Motor neuron (in vitro differentiated cells): ENCODE data around the gene SRPRB. TPM values are rescaled to one million over a fixed set of nuclear protein-coding genes. Genes with fewer than 3 reads are reported as not detected.

Experiments
- ATAC-seq, 8 experiments: fragments of 200-7000 bp; cut with Tn5 transposase; replicated peaks in 6 of 8; 2 replicates each; pipeline ENCODE4 v1.8.0; 2021; ENCODE audit warnings: mild to moderate bottlenecking in 8 of 8, moderate library complexity in 8 of 8
- H3K27ac ChIP-seq, 2 donors: fragments of 250-450 bp; sonication (Bioruptor Pico); 2 replicates each; pipeline ENCODE4 v1.9.0; 2021; ENCODE audit warnings: antibody characterized with exemption in 2 of 2, mild to moderate bottlenecking in 2 of 2, moderate library complexity in 1 of 2
- H3K4me1 ChIP-seq, 2 donors: fragments of 250-450 bp; sonication (Bioruptor Pico); replicated peaks in 1 of 2; 2 replicates each; pipeline ENCODE4 v1.6.1; 2021; ENCODE audit warnings: antibody characterized with exemption in 2 of 2, mild to moderate bottlenecking in 2 of 2, moderate library complexity in 1 of 2
- H3K4me3 ChIP-seq, 5 donors: fragments of 250-450 bp; sonication (Bioruptor Pico); 2 replicates each; pipeline ENCODE4 v1.9.0; 2021; ENCODE audit warnings: antibody characterized with exemption in 5 of 5, mild to moderate bottlenecking in 5 of 5, moderate library complexity in 4 of 5
- WGBS, 10 experiments: fragments of 450-650 bp; shearing (Covaris generic); methylation state at CpG; one replicate each; pipeline ENCODE4 v1.0.0; 2022; 5-methylcytosine and 5-hydroxymethylcytosine counted together
- in situ Hi-C, 9 experiments: fragments of 400-800 bp; cut with MboI; loops; one replicate each; pipeline ENCODE4 v1.15.0; 2021; ENCODE audit warnings: low sequenced_read_pairs in 9 of 9, low pct_unique_long_range_greater_than_20kb in 2 of 9; ENCODE audit not compliant: unreplicated experiment in 9 of 9
- total RNA-seq, 8 experiments: library from RNA; unstranded; fragments of 300-600 nt; gene quantifications; 2 replicates each; pipeline versions ENCODE4 v1.2.3 to v1.2.4, GENCODE V29; 2022

SRPRB gene
- total RNA-seq, 8 experiments from 2014 or later, result 39.2 to 150 (median 62.6) TPM

DNA sequence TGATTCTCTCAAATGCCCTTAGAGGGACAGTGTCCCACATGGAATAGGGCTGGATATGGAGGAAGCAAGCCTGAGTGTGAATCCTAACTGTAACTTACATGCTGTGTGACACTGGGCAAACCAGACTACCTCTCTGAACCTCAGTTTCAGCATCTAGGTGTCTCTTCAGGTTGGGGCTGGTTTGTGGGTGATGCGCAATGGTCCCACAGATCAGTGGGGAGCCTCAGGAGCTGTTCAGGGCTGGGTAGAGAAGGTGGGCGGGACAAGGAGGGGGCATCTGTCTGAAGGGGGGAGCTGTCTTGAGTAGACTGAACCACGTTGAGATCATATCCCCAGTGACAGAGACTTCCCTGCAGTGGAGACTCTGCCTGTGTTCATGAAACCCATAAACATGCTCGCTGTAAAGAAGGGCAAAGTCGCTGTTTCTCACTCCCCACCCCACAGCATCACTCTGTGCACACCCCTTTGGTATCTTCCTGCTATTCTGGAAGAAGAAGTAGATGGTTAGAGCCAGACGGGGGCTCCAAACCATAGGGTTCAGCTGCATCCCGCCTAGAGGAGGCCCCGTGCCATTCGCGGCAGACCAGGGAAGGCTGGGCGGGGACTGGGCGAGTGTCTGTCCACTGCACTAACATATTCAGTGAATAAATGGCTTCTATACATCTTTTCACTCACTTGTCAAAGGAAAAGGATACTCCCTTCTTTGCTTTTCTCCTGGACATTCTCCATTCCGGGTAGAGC lies 28.4 kb downstream of the SRPRB start:
- in situ Hi-C loops, result no loop called here
- ATAC-seq, result peak in 2 of 8 experiments; percentile 56 to 60

DNA sequence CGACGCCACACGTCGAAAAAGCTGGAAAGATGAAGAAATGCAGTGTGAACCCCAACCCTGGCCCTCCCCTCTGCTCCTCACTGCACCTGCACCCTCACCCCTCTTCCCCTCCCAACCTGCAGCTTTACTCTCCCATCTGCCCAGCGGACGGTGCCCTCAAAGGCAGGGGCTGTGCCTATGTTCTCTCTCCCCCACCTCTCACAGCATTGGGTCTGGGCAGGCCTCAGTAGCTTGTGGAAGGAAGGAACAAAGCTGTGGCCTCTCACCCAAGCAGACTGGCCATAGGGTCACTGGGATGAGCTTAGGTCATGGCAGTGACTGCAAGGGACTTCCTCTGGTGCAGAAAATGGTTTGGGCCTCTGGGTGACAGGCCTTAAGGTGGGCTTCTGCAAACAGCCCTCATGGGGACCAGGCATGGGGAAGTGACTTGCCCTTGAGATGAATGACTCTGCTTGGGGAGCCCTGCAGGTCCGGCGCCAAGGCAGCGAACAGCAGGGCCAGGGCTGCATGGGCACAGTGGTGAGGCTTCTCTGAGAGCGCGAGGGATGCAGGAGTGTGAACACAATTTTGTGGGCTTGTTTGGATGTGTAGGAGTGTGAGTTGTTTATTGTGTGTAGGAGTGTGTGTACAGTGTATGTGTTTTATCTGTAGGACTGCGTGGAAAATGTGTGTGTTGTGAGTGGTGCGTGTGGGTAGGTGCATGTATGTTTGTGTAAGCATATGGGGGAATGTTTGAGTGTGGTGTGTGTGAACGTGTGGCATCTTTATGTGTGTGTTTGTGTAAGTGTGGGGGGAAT lies 29.2 kb downstream of the SRPRB start:
- no peaks in the 10 kb centered on the region for H3K4me1 ChIP-seq
- no peak overlapping the region for H3K4me3 ChIP-seq
- ATAC-seq, result no peak
- in situ Hi-C loops, result no loop called here
- 50 to 100% (median 93%) methylated on average over 1 to 11 of the region's 14 CpGs; no CpG with 5 or more reads in 3 of the 10 experiments for WGBS, 10 experiments
- no peak overlapping the region for H3K27ac ChIP-seq

More for the DNA sequence above, 28.4 kb downstream of the SRPRB start:
- no peak overlapping the region for H3K4me3 ChIP-seq
- no peaks in the 10 kb centered on the region for H3K4me1 ChIP-seq
- 83 to 94% (median 85%) methylated on average over 1 to 10 of the region's 13 CpGs; no CpG with 5 or more reads in 6 of the 10 experiments for whole genome bisulfite sequencing, 10 experiments
- no peak overlapping the region for H3K27ac ChIP-seq

- ATAC-seq, result no peak
- 80 to 100% (median 100%) methylated on average over 1 to 2 of the region's 3 CpGs; no CpG with 5 or more reads in 7 of the 10 experiments for WGBS, 10 experiments
Measured at GRCh38 chr3:133835418-133835743, 29.8 kb downstream of the SRPRB start.

GRCh38 chr3:133835961-133836360 lies 30.3 kb downstream of the SRPRB start:
- 49 to 93% (median 86%) methylated on average over 1 to 2 of the region's 4 CpGs; no CpG with 5 or more reads in 7 of the 10 experiments for WGBS, 10 experiments
- Histone ChIP-seq H3K27ac (no peak overlapping the region), H3K4me3 (no peak overlapping the region), H3K4me1 (no peaks in the 10 kb centered on the region)
- no peak for ATAC-seq
- in situ Hi-C loops, result no loop called here

More at GRCh38 chr3:133835418-133835743, 29.8 kb downstream of the SRPRB start:
- H3K4me3 ChIP-seq, result no peak overlapping the region
- no peaks in the 10 kb centered on the region for H3K4me1 ChIP-seq
- H3K27ac ChIP-seq, result no peak overlapping the region
- in situ Hi-C loops, result no loop called here

- ATAC-seq, result no peak
- no peak overlapping the region for H3K27ac ChIP-seq
- 82 to 100% (median 85%) methylated on average over 1 to 3 of the region's 6 CpGs; no CpG with 5 or more reads in 6 of the 10 experiments for WGBS, 10 experiments
- in situ Hi-C loops, result no loop called here
- no peak overlapping the region for H3K4me3 ChIP-seq
- H3K4me1 ChIP-seq, result no peaks in the 10 kb centered on the region
Measured at GRCh38 chr3:133836497-133837158, 31.0 kb downstream of the SRPRB start.

- 61 to 100% (median 92%) methylated on average over 1 to 12 of the region's 22 CpGs; no CpG with 5 or more reads in 2 of the 10 experiments for WGBS, 10 experiments
- ATAC-seq, result no peak
Measured at GRCh38 chr3:133837487-133838295, 32.1 kb downstream of the SRPRB start.

DNA sequence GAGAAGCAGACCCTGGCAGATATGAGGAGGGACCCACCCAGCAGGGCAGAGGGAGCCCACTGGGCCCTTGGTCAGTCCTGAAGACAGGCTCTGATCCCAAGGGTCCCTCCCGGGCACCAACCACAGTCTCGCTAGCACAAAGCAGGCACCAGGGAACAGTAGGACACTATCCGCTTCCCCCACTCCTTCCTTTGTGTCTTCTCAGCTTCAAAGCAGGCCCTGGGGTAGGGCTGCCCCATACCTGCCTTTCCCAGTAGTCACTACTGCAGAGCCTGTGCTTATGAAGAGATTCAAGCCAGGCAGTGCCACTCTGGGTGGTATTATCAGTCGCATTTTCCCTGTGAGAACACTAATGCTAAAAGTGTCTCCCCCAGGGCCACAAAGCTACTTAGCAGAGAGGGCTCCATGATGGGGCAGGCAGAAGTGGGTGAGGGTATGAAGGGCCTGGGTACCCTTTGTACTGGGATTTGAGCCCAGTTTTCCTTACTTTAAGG lies 32.7 kb downstream of the SRPRB start:
- Histone ChIP-seq H3K4me3 (no peak overlapping the region), H3K27ac (no peak overlapping the region), H3K4me1 (peaks cover 5% of the 10 kb centered on the region in 2 donors)
- in situ Hi-C loops, result no loop called here
- WGBS, 10 experiments, result 50 to 100% (median 78%) methylated on average over 1 of the region's 4 CpGs; no CpG with 5 or more reads in 6 of the 10 experiments
- no peak for ATAC-seq

More at GRCh38 chr3:133837487-133838295, 32.1 kb downstream of the SRPRB start:
- Histone ChIP-seq H3K4me1 (no peaks in the 10 kb centered on the region), H3K27ac (no peak overlapping the region), H3K4me3 (no peak overlapping the region)
- in situ Hi-C loops, result no loop called here

DNA sequence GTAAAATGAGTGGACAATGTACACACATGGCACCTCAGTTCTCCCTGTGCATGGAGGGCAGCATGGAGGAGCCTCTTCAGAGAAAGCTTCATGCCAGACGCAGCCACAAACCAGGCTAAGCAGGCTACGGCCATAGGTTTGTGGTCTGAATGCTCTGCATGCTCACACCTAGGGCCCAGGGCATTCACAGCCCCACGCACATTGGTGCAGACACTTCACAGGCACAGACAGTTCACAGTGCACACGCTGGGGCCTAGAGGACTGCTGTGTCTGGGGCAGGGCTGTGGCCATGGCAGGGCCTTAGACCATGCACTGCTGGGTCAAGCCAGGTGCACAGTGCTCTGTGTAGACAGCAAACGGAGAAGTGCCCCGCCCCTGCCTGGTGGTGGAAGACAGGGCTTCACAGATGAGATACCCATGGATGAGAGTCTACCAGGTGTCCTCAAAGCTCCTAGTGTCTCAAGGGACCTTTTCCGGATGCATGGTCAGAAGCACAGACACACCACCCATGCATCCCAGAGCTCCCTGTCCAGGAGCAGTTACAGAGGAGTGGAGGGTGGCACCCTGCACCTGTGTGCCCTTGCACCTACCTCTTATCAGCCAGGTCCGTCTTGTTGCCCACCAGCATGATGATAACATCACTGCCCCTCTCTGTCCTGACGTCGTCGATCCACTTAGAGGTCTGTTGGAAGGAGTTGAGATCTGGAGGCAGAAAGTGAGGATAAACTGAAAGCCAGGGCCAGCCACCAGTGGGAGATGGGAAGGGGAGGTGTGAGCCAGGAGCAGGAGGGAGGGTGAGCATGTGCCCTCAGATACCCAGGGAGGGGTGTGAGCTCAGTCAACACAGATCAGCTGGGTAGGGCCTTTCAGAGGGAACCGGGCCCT lies 33.5 kb downstream of the SRPRB start:
- Histone ChIP-seq H3K4me1 (peaks cover 7 to 11% of the 10 kb centered on the region in 2 donors), H3K4me3 (no peak overlapping the region), H3K27ac (no peak overlapping the region)
- 77 to 100% (median 92%) methylated on average over 1 to 8 of the region's 12 CpGs; no CpG with 5 or more reads in 5 of the 10 experiments for WGBS, 10 experiments
- no peak for ATAC-seq
- in situ Hi-C loops, result no loop called here

GRCh38 chr3:133840055-133840737 lies 34.6 kb downstream of the SRPRB start:
- Histone ChIP-seq H3K4me3 (no peak overlapping the region), H3K4me1 (peaks cover 7 to 11% of the 10 kb centered on the region in 2 donors), H3K27ac (no peak overlapping the region)
- no peak for ATAC-seq
- 100% methylated on average over 1 of the region's 9 CpGs; no CpG with 5 or more reads in 9 of the 10 experiments for WGBS, 10 experiments
- in situ Hi-C loops, result no loop called here

GRCh38 chr3:133840767-133841166 lies 35.2 kb downstream of the SRPRB start:
- H3K27ac ChIP-seq, result no peak overlapping the region
- H3K4me1 ChIP-seq, result peaks cover 7 to 11% of the 10 kb centered on the region in 2 donors
- H3K4me3 ChIP-seq, result no peak overlapping the region
- ATAC-seq, result no peak
- in situ Hi-C loops, result no loop called here
- WGBS, 10 experiments, result 75 to 100% (median 100%) methylated on average over 1 to 2 of the region's 6 CpGs; no CpG with 5 or more reads in 7 of the 10 experiments

GRCh38 chr3:133841196-133841595 lies 35.6 kb downstream of the SRPRB start:
- Histone ChIP-seq H3K27ac (no peak overlapping the region), H3K4me1 (peaks cover 7 to 11% of the 10 kb centered on the region in 2 donors), H3K4me3 (no peak overlapping the region)
- in situ Hi-C loops, result no loop called here
- no peak for ATAC-seq
- 80 to 100% (median 92%) methylated on average over 1 to 7 of the region's 8 CpGs; no CpG with 5 or more reads in 6 of the 10 experiments for WGBS, 10 experiments
